ENCODE measurements around the gene HOXB6.

The HOXB6 gene

GRCh38 chr17:48621410-48622392 is 16.9 kb upstream of the HOXB6 start:
- DNase-seq (ENCODE audit: low spot score) = no peak

- no peak for DNase-seq (ENCODE audit: low spot score)
These were observed 15.8 kb upstream of the HOXB6 start for GRCh38 chr17:48620461-48621139.

- no peak for DNase-seq (ENCODE audit: low spot score)
These were observed 15.2 kb upstream of the HOXB6 start for GRCh38 chr17:48619826-48620449.

- peak; percentile 85 for DNase-seq (ENCODE audit: low spot score)
These were observed 13.6 kb upstream of the HOXB6 start for GRCh38 chr17:48618256-48618896.

GRCh38 chr17:48617471-48618255 is 12.9 kb upstream of the HOXB6 start:
- DNase-seq (ENCODE audit: low spot score) = no peak

- DNase-seq (ENCODE audit: low spot score) = no peak
These were observed 12.1 kb upstream of the HOXB6 start for GRCh38 chr17:48616717-48617470.

GRCh38 chr17:48615963-48616716 is 11.4 kb upstream of the HOXB6 start:
- no peak for DNase-seq (ENCODE audit: low spot score)

GRCh38 chr17:48615047-48615962 is 10.5 kb upstream of the HOXB6 start, which contains the start of gene HOXB8:
Gene HOXB8 (minus strand): TSS chr17:48615292. CDS start chr17:48614704, 588 bp downstream.
- no peak for DNase-seq (ENCODE audit: low spot score)

- peak; percentile 20 for DNase-seq (ENCODE audit: low spot score)
These were observed 9.3 kb upstream of the HOXB6 start for GRCh38 chr17:48613862-48614694.

GRCh38 chr17:48612854-48613691 is 8.3 kb upstream of the HOXB6 start:
- DNase-seq (ENCODE audit: low spot score) = peak; percentile 42

GRCh38 chr17:48612456-48612853 is 7.7 kb upstream of the HOXB6 start:
- no peak for DNase-seq (ENCODE audit: low spot score)

GRCh38 chr17:48611681-48612455 is 7.1 kb upstream of the HOXB6 start:
- no peak for DNase-seq (ENCODE audit: low spot score)

- DNase-seq (ENCODE audit: low spot score) = no peak
These were observed 6.4 kb upstream of the HOXB6 start for GRCh38 chr17:48611213-48611612.

- peak; percentile 51 for DNase-seq (ENCODE audit: low spot score)
These were observed 5.8 kb upstream of the HOXB6 start, which contains the start of gene HOXB7 for GRCh38 chr17:48610282-48611211. Gene HOXB7 (minus strand): TSS chr17:48611017. CDS start chr17:48610918, 99 bp downstream.

Data from CD4-positive, alpha-beta T cell treated with Interleukin-2 at 100 ng/mL for 4 hours (primary cell).